Anterior cingulate cortex (tissue), 58 donors: ENCODE results near the gene GMDS.
"Not testable (repeated sequence)": the region's sequence is repeated elsewhere in the genome, so short reads cannot be mapped to it uniquely, and the experiment has no call there.

Experiments used
- DNase-seq, 58 donors: peaks; one replicate each; lab custom pipeline; 2025; lab: John Stamatoyannopoulos, UW

The GMDS gene

DNA sequence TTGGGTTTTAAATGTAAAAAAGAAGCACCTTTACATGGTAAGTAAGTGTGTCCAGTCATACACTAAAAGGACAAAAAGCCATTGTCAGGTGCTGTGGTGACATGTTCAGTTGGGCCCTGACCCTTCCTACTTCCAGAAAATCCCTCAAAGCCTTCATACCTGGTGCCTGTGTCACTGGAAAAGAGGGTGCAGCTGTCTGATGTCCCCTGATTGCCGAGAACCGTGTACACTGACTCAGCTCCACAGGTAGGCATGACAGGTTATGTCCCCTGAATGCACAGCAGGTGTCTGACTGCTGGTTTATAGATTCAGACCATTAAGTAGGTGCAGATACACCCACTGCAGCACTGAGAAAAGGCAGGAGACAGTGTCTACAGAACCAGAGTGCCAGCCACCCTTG lies 536.6 kb downstream of the GMDS start:
- no peak for DNase-seq

DNA sequence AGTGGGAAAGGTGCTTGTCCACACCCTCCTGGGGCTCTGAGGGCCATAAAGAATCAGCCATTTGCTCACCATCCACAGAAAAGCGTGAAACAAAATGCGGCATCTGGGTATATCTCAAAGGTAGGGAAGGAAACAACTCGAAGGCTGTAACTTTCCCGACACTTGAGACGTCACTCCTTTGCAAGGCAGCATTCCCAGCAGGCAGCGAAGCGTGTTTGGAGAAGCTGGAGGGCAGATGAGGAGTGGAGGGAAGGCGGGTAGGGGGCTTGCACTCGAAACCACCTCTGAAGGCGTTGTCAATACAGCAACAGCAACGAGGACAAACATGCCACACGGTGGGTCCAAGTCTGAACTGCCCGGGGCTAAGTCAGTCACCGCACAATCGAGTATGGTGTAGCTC lies 537.3 kb downstream of the GMDS start:
- no peak for DNase-seq

GRCh38 chr6:1705630-1706029 lies 539.8 kb downstream of the GMDS start:
- no peak for DNase-seq

DNA sequence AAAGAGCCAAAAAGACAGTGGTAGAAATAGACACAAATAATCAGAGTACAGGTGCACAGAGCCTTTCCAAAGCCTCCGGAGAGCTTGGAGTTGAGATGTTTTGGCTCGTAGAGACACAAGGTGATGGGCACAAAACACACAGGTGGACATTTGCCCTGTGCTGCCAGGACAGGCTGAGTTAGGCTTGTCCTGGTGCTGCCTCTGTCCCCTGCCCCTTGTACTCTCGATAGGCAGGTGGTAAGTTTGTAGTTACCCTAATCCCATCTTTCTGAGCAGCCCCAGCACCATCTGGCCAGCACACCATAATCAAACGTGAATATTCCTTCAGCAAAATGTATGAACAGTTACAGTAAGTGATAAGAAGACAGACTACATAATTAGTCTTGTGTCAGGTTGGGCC lies 540.2 kb downstream of the GMDS start:
- no peak for DNase-seq

DNA sequence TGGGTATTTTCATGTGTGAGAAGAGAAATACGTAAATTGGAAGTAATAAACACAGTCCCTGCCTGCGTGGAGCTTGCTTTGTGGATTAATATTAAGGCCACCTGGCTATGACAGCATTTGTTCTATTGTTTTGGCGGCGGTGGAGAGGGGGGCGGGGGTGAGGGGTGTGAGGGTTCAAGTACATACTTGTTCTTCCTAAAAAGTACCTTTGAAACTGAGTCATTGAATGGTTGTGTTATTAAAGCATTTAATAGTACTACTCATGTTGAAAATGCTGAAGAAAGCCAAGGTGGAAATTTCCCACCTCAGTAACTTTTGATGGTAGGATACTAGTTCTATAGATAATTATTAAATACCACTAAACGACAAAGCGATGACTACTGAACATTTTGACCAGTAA lies 540.7 kb downstream of the GMDS start:
- no peak for DNase-seq

GRCh38 chr6:1703923-1704322 lies 541.5 kb downstream of the GMDS start:
- DNase-seq = no peak

GRCh38 chr6:1703091-1703855 lies 542.1 kb downstream of the GMDS start:
- DNase-seq = no peak

DNA sequence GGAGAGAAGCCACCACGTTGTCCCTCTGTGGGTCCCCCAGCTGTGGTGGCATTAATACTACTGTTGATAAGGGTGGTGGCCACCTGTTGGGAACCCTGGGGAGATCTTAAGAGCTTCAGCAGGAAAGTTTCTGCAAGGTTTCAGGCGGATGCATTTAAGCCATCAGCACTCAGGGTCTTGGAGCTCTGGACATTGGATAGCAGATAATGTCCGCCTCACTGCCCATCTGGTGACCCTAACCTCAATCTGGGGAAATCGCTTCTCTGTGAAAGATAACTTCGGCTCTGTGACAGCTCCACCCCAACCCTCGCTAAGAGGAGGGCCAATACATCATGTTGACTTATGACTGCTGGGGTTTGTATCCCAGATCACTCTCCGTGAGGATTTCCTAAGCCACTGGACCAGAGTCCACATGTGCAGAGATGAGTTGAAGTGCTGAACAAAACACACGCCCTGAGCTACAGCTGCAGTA lies 542.8 kb downstream of the GMDS start:
- DNase-seq = no peak

- no peak for DNase-seq
Measured at GRCh38 chr6:1701668-1702353, 543.6 kb downstream of the GMDS start.

DNA sequence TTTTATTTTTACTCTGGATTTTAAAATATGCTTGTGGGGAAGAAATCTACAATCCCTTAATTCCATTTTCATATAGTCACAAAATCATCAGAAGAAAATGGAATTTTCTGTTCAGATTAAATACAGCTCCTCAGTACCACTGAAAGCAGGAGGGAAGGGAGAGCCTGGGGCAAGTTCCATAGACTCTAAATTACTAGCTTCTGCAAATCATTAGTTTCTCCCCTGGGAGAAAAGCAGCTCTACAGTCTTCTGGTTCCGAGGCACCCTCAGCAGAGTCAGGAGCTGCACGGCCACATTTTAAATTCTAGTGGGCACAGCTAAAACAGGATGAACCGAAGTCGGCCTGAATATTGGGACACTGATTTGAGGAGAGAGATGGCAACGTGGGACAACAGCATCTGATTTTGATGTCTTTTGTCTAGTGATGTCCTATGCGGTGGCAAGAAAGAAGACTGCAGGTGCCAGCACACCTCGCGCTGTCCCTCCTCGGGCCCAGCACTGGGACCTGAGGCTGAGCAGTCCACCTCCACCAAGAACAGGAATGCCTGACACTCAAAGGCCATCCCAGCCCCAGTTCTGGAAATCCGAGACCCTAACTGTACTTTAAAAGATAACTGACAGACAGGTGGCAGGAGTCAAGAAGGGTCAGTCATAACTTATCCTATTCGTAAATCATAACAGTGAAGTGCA lies 545.0 kb downstream of the GMDS start:
- no peak for DNase-seq

GRCh38 chr6:1698527-1698926 lies 546.9 kb downstream of the GMDS start:
- no peak for DNase-seq

DNA sequence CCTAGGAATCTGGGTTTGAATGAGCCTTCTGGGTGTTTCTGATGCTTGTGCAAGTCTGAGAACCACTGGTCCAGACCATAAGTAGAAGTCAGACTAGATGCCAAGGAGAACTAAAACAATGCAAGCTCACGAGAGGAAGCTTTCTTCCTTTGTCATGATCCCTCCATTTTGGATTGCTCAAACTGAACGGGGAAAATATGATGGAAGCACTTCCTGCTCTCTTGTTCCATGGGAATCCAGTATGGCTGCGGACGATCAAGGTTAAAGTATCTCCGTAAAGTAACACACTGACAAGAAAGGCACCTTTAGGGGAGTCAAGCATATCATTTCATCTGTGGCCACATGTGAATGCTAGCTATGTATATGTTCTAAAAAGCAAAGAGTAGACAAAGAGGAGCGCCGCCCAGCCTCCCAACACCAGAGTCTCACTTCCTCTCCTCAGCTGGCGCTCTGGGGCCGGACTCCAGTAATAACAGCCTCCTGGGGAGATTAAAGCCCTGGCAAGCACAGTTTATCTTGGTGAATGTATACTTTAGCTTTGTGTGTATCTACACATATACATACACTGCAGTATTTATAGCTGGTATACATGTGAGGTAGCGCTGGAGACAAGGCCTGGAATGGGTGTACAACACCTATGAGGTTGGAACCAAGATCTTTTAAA lies 547.6 kb downstream of the GMDS start:
- DNase-seq = no peak

- DNase-seq = no peak
Measured at GRCh38 chr6:1696463-1696850, 548.9 kb downstream of the GMDS start.

DNA sequence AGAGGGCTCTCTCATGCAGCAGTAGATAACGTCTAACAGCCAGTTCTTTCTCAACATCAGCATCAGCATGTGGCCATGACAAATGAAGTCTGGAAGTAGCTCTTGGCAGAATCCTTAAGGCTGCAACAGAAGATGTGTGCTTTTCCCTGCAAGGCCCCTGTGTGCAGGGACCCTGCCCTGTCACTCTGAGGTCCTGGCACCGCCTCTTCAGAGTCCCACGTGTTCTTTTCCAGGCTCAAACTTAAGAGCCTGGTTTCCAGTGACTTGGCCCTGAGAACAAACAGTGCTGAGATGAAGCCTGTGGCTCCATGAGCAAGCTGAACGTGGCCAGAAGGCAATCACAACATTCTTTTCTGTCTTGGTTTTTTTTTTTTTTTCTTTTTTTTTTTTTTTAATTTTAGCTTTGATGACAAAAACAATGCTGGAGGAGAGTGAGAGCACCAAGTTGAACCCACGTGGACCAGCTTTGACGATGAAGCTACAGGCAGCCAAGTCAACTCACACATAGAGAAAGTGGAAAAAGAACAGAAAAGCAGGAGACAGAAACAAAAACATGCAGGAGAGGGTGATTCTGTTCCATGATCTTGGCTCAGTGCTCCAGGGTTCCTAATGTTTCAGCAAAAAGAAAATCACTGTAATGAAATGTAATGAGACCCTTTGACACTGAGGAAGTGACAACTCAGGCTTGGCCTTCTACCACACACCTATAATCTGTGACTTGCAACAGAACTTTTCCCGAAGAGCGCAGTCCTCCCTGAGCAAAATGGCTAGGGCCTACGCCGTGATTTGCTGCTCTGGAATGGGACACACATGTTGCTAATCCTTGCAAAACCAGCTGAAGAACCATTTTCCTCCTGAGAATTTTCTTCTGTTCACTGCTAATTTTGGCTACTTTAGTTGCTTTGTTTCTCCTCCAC lies 549.6 kb downstream of the GMDS start:
- peak in 1 of 58 donors; percentile 5 for DNase-seq

- not testable (repeated sequence) for DNase-seq
Measured at GRCh38 chr6:1691828-1692227, 553.6 kb downstream of the GMDS start.

DNA sequence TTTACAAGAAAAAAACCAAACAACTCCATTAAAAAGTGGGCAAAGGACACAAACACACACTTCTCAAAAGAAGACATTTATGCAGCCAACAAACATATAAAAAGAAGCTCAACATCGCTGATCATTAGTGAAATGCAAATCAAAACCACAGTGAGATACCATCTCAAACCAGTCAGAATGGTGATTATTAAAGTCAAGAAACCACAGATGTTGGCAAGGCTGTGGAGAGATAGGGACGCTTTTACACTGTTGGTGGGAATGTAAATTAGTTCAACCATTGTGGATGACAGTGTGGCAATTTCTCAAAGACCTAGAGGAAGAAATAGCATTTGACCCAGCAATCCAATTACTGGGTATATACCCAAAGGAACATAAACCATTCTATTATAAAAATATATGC lies 554.7 kb downstream of the GMDS start:
- not testable (repeated sequence) for DNase-seq

DNA sequence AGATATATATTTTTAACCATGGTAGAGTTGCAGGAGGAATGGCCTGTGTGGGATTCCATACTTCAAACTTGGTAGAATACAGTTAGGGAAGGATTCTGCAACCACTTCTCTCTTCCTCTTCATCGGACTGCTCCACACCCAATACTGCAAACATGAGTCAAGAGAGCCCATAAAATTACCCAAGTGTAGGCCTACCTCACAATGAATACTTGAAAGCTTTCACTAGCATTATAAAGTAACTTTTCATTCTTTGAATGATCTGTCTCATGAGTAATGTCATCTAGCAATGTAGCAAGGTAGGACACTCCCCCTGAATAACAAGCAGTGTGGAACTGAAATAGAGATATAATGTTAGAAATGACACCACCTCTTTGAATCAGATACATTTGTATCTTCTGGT lies 556.3 kb downstream of the GMDS start:
- DNase-seq = no peak

GRCh38 chr6:1688396-1688795 lies 557.0 kb downstream of the GMDS start:
- no peak for DNase-seq

- no peak for DNase-seq
Measured at GRCh38 chr6:1687402-1687801, 558.0 kb downstream of the GMDS start.
